ENCODE data around the gene OR2K2. TPM values are rescaled to one million over a fixed set of nuclear protein-coding genes. Genes with fewer than 3 reads are reported as not detected.

OR2K2 gene
- total and polyA plus RNA-seq, 2 donors (not counting 1 experiment from before 2014, with no cell fraction given) = not detected

DNA sequence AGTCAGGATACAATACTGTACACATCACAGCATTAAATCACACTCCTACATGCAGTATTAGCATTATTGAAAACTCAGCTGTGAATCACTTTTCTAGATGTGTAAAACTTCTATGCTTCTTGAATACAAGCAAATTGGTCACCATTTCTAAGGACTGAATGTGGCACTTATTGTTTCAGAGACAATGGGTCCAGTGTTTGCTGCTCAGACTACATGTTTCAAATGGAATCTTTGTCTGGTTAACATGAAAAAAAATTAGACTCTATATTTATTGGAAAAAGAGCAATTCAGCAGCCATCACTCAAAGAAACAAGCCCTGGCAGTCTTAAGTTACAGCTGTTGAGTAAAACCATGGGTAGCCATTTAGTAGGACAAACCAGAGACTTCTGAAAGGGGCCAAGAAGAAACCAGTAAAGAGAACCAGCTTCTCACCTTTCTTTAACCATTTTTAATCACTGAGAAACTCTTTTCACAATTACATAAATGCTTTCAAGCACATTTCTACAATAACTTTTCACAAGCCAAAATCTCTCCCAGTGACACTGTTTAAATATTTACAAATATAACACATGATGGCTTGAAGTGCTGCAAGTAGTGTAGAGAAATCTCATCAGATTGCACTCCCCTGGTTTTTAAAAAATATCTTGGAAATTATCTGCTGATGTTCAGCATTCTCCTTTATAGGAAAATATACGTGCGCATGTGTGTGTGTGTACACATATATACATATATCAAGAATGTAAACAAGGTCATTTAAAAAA lies 35.2 kb downstream of the OR2K2 start:
- Histone ChIP-seq H2AFZ (ENCODE audit: low read length) (no peak overlapping the region), H3K4me1 (ENCODE audit: control insufficient read depth, extremely low read depth, insufficient read depth, low read length) (no peaks in the 10 kb centered on the region), H3K4me2 (ENCODE audit: extremely low read depth, insufficient read depth, low read length) (no peak overlapping the region), H3K27me3 (ENCODE audit: control insufficient read depth, insufficient read depth, low read length) (no peaks in the 10 kb centered on the region), H3K27ac (ENCODE audit: insufficient read depth, low read length) (no peak overlapping the region), H3K9me3 (ENCODE audit: control insufficient read depth, insufficient read depth, low read depth, low read length) (no peaks in the 10 kb centered on the region), H3K9ac (ENCODE audit: insufficient read depth, low read length) (no peak overlapping the region), H3K36me3 (ENCODE audit: control insufficient read depth, insufficient read depth, low read length) (no peaks in the 10 kb centered on the region), H4K20me1 (ENCODE audit: control insufficient read depth, extremely low read depth, insufficient read depth, low read length) (no peaks in the 10 kb centered on the region), H3K4me3 (replicated peaks in 1 of 4; ENCODE audit: control extremely low read depth in 1 of 4, insufficient read depth in 1 of 4, low read depth in 3 of 4, low read length in 4 of 4) (no peak overlapping the region), H3K79me2 (ENCODE audit: control insufficient read depth, insufficient read depth, low read length) (no peaks in the 10 kb centered on the region)
- no peak for DNase-seq (ENCODE audit: low read depth in 2 of 2)
- TF ChIP-seq, protein P1, sequence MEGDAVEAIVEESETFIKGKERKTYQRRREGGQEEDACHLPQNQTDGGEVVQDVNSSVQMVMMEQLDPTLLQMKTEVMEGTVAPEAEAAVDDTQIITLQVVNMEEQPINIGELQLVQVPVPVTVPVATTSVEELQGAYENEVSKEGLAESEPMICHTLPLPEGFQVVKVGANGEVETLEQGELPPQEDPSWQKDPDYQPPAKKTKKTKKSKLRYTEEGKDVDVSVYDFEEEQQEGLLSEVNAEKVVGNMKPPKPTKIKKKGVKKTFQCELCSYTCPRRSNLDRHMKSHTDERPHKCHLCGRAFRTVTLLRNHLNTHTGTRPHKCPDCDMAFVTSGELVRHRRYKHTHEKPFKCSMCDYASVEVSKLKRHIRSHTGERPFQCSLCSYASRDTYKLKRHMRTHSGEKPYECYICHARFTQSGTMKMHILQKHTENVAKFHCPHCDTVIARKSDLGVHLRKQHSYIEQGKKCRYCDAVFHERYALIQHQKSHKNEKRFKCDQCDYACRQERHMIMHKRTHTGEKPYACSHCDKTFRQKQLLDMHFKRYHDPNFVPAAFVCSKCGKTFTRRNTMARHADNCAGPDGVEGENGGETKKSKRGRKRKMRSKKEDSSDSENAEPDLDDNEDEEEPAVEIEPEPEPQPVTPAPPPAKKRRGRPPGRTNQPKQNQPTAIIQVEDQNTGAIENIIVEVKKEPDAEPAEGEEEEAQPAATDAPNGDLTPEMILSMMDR (conservative IDR thresholded peaks at IDR 0.05 in 1 of 2, IDR thresholded peaks at IDR 0.05 in 1 of 2; ENCODE audit: low read depth in 1 of 2, low read length in 2 of 2) = no peak
- no peak for TF ChIP-seq EZH2 (IDR thresholded peaks at IDR 0.05; ENCODE audit: low read length, missing control alignments)

DNA sequence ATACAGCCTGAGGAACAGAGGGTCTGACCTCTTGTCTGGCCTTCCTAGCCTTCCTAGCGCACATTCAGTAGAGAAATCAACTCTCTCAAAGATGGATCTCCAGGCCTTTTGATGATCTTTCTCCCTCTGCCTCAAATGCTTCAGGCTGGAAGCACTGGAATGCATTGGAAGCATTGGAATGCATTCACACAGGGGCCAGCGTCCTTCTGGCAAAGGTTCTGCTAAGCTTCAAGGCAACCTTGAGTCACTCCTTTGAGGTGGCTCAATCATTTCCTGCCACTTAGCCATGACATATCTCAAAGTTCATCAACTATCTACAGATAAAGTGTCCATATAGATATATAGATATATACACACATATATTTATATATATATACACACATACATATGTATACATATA lies 42.9 kb downstream of the OR2K2 start:
- Histone ChIP-seq H3K4me3 (replicated peaks in 1 of 4; ENCODE audit: control extremely low read depth in 1 of 4, insufficient read depth in 1 of 4, low read depth in 3 of 4, low read length in 4 of 4) (no peak overlapping the region), H3K4me1 (ENCODE audit: control insufficient read depth, extremely low read depth, insufficient read depth, low read length) (peaks cover 2% of the 10 kb centered on the region), H3K79me2 (ENCODE audit: control insufficient read depth, insufficient read depth, low read length) (no peaks in the 10 kb centered on the region), H4K20me1 (ENCODE audit: control insufficient read depth, extremely low read depth, insufficient read depth, low read length) (no peaks in the 10 kb centered on the region), H3K4me2 (ENCODE audit: extremely low read depth, insufficient read depth, low read length) (no peak overlapping the region), H3K27me3 (ENCODE audit: control insufficient read depth, insufficient read depth, low read length) (no peaks in the 10 kb centered on the region), H3K9me3 (ENCODE audit: control insufficient read depth, insufficient read depth, low read depth, low read length) (no peaks in the 10 kb centered on the region), H3K27ac (ENCODE audit: insufficient read depth, low read length) (no peak overlapping the region), H3K9ac (ENCODE audit: insufficient read depth, low read length) (no peak overlapping the region), H3K36me3 (ENCODE audit: control insufficient read depth, insufficient read depth, low read length) (no peaks in the 10 kb centered on the region), H2AFZ (ENCODE audit: low read length) (no peak overlapping the region)
- peak; percentile 14 to 88 for DNase-seq (ENCODE audit: low read depth in 2 of 2)
- no peak for TF ChIP-seq EZH2 (IDR thresholded peaks at IDR 0.05; ENCODE audit: low read length, missing control alignments)
- TF ChIP-seq, protein P1 (conservative IDR thresholded peaks at IDR 0.05 in 1 of 2, IDR thresholded peaks at IDR 0.05 in 1 of 2; ENCODE audit: low read depth in 1 of 2, low read length in 2 of 2) = no peak

DNA sequence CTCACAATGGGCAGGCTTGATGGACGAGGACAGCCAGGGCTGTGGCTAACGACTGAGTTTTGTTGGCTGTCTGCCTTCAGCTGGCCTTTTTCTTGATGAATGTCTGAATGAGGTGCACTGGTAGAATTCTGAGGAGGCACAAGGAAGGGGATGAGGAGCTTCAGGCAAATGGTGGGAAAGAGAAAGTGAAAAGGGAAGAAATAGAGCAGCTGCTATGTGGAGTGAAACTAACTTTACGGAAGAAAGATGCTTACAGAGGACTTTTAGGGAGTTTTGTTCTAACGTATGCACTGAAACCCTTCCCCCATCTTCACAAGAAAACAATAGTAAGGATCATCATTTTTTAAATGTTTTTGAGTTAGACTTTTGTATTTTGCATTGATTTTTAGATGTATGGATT lies 45.3 kb downstream of the OR2K2 start:
- H4K20me1 ChIP-seq (ENCODE audit: control insufficient read depth, extremely low read depth, insufficient read depth, low read length) = no peaks in the 10 kb centered on the region
- TF ChIP-seq, protein P1 (conservative IDR thresholded peaks at IDR 0.05 in 1 of 2, IDR thresholded peaks at IDR 0.05 in 1 of 2; ENCODE audit: low read depth in 1 of 2, low read length in 2 of 2) = no peak
- TF ChIP-seq EZH2 (IDR thresholded peaks at IDR 0.05; ENCODE audit: low read length, missing control alignments) = no peak
- H3K27me3 ChIP-seq (ENCODE audit: control insufficient read depth, insufficient read depth, low read length) = no peaks in the 10 kb centered on the region
- H3K27ac ChIP-seq (ENCODE audit: insufficient read depth, low read length) = no peak overlapping the region
- DNase-seq (ENCODE audit: low read depth in 2 of 2) = no peak
- no peak overlapping the region for H3K4me2 ChIP-seq (ENCODE audit: extremely low read depth, insufficient read depth, low read length)
- H3K9me3 ChIP-seq (ENCODE audit: control insufficient read depth, insufficient read depth, low read depth, low read length) = no peaks in the 10 kb centered on the region
- no peaks in the 10 kb centered on the region for H3K36me3 ChIP-seq (ENCODE audit: control insufficient read depth, insufficient read depth, low read length)
- no peak overlapping the region for H3K4me3 ChIP-seq (replicated peaks in 1 of 4; ENCODE audit: control extremely low read depth in 1 of 4, insufficient read depth in 1 of 4, low read depth in 3 of 4, low read length in 4 of 4)
- no peaks in the 10 kb centered on the region for H3K79me2 ChIP-seq (ENCODE audit: control insufficient read depth, insufficient read depth, low read length)
- peaks cover 2% of the 10 kb centered on the region for H3K4me1 ChIP-seq (ENCODE audit: control insufficient read depth, extremely low read depth, insufficient read depth, low read length)
- no peak overlapping the region for H2AFZ ChIP-seq (ENCODE audit: low read length)
- no peak overlapping the region for H3K9ac ChIP-seq (ENCODE audit: insufficient read depth, low read length)

Data from fibroblast of lung (primary cell).